K562 (cell line): ENCODE data around the gene TRIM71. TPM values are rescaled to one million over a fixed set of nuclear protein-coding genes. Genes with fewer than 3 reads are reported as not detected.

Source experiments
- ATAC-seq: fragments of 200-7000 bp; cut with Tn5 transposase; 3 replicates; pipeline ENCODE4 v1.9.1; 2020; ENCODE audit warnings: moderate library complexity
- BruUV-seq: library from RNA; stranded (reverse); fragments of 400-500 nt; replicated peaks from 2 replicates; lab custom pipeline; 2021; lab: Mats Ljungman, UMichigan
- CTCF ChIA-PET: fragments of 300-600 bp; formaldehyde crosslinking; extraction: SDS; loops from one replicate; lab custom pipeline; 2021; ENCODE audit warnings: low intra/inter-chr PET ratio; lab: Yijun Ruan, JAX
- POLR2A ChIA-PET: fragments of 300-600, 350-650 bp; sonication (Branson Sonifier 250); formaldehyde crosslinking; extraction: SDS; loops from one replicate; lab custom pipeline; 2021; ENCODE audit warnings: antibody characterized with exemption, inconsistent platforms; lab: Yijun Ruan, JAX
- DNase-seq, 4 experiments: peaks; one replicate each; pipeline versions ENCODE4 v3.0.0 to v3.0.0-alpha.2; 2011 to 2018; ENCODE audit warnings: low spot score in 3 of 4, mixed read lengths in 3 of 4; ENCODE audit errors: extremely low read depth in 1 of 4
- FAIRE-seq: peaks from 2 replicates; lab custom pipeline; 2011; peaks lifted over from hg19 to GRCh38; lab: Jason Lieb, UNC
- H2AFZ ChIP-seq: 2 replicates; pipeline ENCODE4 v1.6.0; 2011; ENCODE audit warnings: low read depth, low read length, control low read depth, inconsistent platforms
- H3K27ac ChIP-seq: fragments of 200-600 bp; 3 replicates; pipeline ENCODE4 v1.8.0; 2011; ENCODE audit warnings: low read depth, mild to moderate bottlenecking, control low read depth, inconsistent platforms, low read length, moderate library complexity, mixed read lengths; ENCODE audit errors: extremely low read depth
- H3K27me3 ChIP-seq, 2 experiments: fragments of 300-600 bp in 1 of 2; 2 replicates in 1 of 2; 3 replicates in 1 of 2; pipeline versions ENCODE4 v1.6.0 to v1.8.0; 2011; ENCODE audit warnings: inconsistent platforms in 2 of 2, low read length in 2 of 2, mild to moderate bottlenecking in 1 of 2, mixed read lengths in 1 of 2, moderate library complexity in 1 of 2; ENCODE audit not compliant: control insufficient read depth in 2 of 2, insufficient read depth in 2 of 2
- H3K36me3 ChIP-seq: fragments of 300-600 bp; 3 replicates; pipeline ENCODE4 v1.8.0; 2011; ENCODE audit warnings: mild to moderate bottlenecking, low read length, inconsistent platforms; ENCODE audit not compliant: control insufficient read depth, insufficient read depth
- H3K4me1 ChIP-seq, 2 experiments: fragments of 200-600 bp in 1 of 2; replicated peaks in 1 of 2; 2 replicates in 1 of 2; 3 replicates in 1 of 2; pipeline versions ENCODE4 v1.5.1 to v1.8.0; 2011; ENCODE audit warnings: inconsistent platforms in 2 of 2, low read length in 2 of 2, mild to moderate bottlenecking in 1 of 2, mixed read lengths in 1 of 2, moderate library complexity in 1 of 2; ENCODE audit not compliant: control insufficient read depth in 2 of 2, insufficient read depth in 2 of 2
- H3K4me2 ChIP-seq: 2 replicates; pipeline ENCODE4 v1.6.1; 2011; ENCODE audit warnings: low read length, control low read depth, inconsistent platforms, mixed read lengths; ENCODE audit not compliant: insufficient read depth
- H3K4me3 ChIP-seq: fragments of 200-600 bp; sonication (generic), shearing (Covaris generic); 2 replicates; pipeline ENCODE4 v1.5.1; 2016; ENCODE audit warnings: control low read depth, inconsistent platforms
- H3K79me2 ChIP-seq: fragments of 200-600 bp; 3 replicates; pipeline ENCODE4 v1.8.0; 2011; ENCODE audit warnings: low read length, inconsistent platforms; ENCODE audit not compliant: control insufficient read depth, insufficient read depth
- H3K9ac ChIP-seq, 2 experiments: 2 replicates each; pipeline versions ENCODE4 v1.6.0 to v1.6.1; 2011; ENCODE audit warnings: low read depth in 2 of 2, low read length in 2 of 2, control low read depth in 1 of 2, inconsistent platforms in 1 of 2, mild to moderate bottlenecking in 1 of 2, mixed read lengths in 1 of 2; ENCODE audit not compliant: insufficient read depth in 1 of 2
- H3K9me1 ChIP-seq: one replicate; pipeline ENCODE4 v1.6.0; 2011; ENCODE audit warnings: inconsistent platforms, mild to moderate bottlenecking, low read length, moderate library complexity; ENCODE audit not compliant: control insufficient read depth, insufficient read depth
- H3K9me3 ChIP-seq: replicated peaks from 2 replicates; pipeline ENCODE4 v1.5.1; 2011; ENCODE audit warnings: low read depth, low read length, inconsistent platforms; ENCODE audit not compliant: control insufficient read depth, insufficient read depth
- H4K20me1 ChIP-seq: replicated peaks from 2 replicates; pipeline ENCODE4 v1.6.1; 2011; ENCODE audit warnings: low read length, inconsistent platforms, mixed read lengths; ENCODE audit not compliant: control insufficient read depth, insufficient read depth
- E4F1 ChIP-seq: fragments of 250-450 bp; sonication (Bioruptor Pico); IDR thresholded peaks from 2 replicates; pipeline ENCODE4 v1.5.0; 2021; ENCODE audit warnings: mild to moderate bottlenecking, borderline replicate concordance
- MYC ChIP-seq, 2 experiments: fragments of 250-450 bp in 1 of 2; sonication (Bioruptor Pico) in 1 of 2; IDR thresholded peaks; 2 replicates each; pipeline versions ENCODE4 v1.5.1 to v1.6.1; 2012 to 2021; ENCODE audit warnings: low read depth in 2 of 2, borderline replicate concordance in 1 of 2, improper control_type of control experiment in 1 of 2, low read length in 1 of 2, mild to moderate bottlenecking in 1 of 2, moderate library complexity in 1 of 2
- STAT5B ChIP-seq: fragments of 250-450 bp; sonication (Bioruptor Pico); IDR thresholded peaks from 2 replicates; pipeline ENCODE4 v1.8.0; 2021; ENCODE audit warnings: mild to moderate bottlenecking, inconsistent platforms
- ZNF75A ChIP-seq: fragments of 450-650 bp; formaldehyde crosslinking; IDR thresholded peaks from 2 replicates; pipeline ENCODE4 v1.4.0; 2020; ENCODE audit warnings: mild to moderate bottlenecking
- ZNF766 ChIP-seq: fragments of 200-800 bp; sonication (Bioruptor generic); conservative IDR thresholded peaks from 2 replicates; pipeline ENCODE4 v1.6.1; 2016; ENCODE audit warnings: missing genetic modification characterization, missing compliant biosample characterization
- WGBS: fragments of 100-300 bp; shearing (Covaris generic); methylation state at CpG from one replicate; pipeline ENCODE4 v1.1.6; 2016; ENCODE audit warnings: low coverage, mixed read lengths; ENCODE audit not compliant: insufficient coverage; ENCODE audit errors: missing lambda C conversion rate; 5-methylcytosine and 5-hydroxymethylcytosine counted together
- in situ Hi-C: fragments of 300-500 bp; cut with MboI; formaldehyde crosslinking; loops from 4 replicates; pipeline ENCODE4 v1.15.0; 2018; ENCODE audit warnings: inconsistent platforms, mixed read lengths
- intact Hi-C: fragments of 100-400 bp; cut with micrococcal nuclease; formaldehyde crosslinking; loops from 2 replicates; pipeline ENCODE4 v1.14.2; 2022
- polyA plus RNA-seq, 8 experiments: library from polyadenylated mRNA; depleted of rRNA in 4 of 8; stranded (reverse) in 5 of 8; unstranded in 3 of 8; fragments of >200 nt; fragmentation: Nextera tagmentation in 2 of 8; fragmentation: Illumina TruSeq in 1 of 8; extraction: Ambion mirVana in 2 of 8; extraction: Trizol in 1 of 8; gene quantifications; 2 replicates each; pipeline versions ENCODE4 v1.2.1 to v1.2.3, GENCODE V29; 2011 to 2014; ENCODE audit warnings: inconsistent platforms in 1 of 8, missing spikeins in 1 of 8
- total RNA-seq, 7 experiments: library from RNA; depleted of rRNA in 6 of 7; stranded (reverse); fragments of >200 nt in 6 of 7; fragmentation: Illumina TruSeq in 2 of 7; extraction: Trizol in 2 of 7; gene quantifications; 2 replicates each; pipeline versions ENCODE4 v1.2.1 to v1.2.3, GENCODE V29; 2011 to 2021; ENCODE audit warnings: low replicate concordance in 1 of 7

The TRIM71 gene
- total and polyA plus RNA-seq, 9 of the 15 experiments (the other 6 are each of a cell fraction or from before 2014, with no cell fraction given): 0.04 to 0.11 TPM; not detected in 7

DNA sequence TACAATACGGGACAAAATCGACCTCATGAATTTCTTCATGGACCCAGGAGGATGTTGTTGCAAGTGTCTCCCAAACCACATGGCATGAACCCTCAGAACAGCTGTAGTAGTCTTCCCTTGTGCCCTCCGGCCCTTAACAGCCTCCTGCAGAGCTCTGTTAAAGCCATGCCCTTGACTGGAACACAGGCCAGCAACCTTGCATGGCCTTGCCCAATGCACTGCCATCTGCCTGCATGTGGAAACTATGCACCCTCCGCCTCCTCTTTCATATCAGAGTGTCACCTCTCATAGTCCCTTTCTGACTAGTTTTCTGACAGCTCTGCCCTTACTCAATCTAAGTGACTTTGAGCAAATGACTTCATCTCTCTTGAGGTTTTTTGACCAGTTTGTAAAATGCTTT, 39.4 kb upstream of the TRIM71 start:
- ChIA-PET POLR2A (interaction anchor here (0.7 kb wide), 1 partner anchor 9 kb away, joined by 3 read pairs; no protein-coding TSS in a partner anchor), CTCF (no interaction called here)
- Histone ChIP-seq H3K27me3 (no peaks in the 10 kb centered on the region), H3K36me3 (peaks cover 21% of the 10 kb centered on the region; the same call in 2 of the 3 replicates), H3K4me3 (no peak overlapping the region), H3K27ac (no peak overlapping the region), H3K9me1 (no peaks in the 10 kb centered on the region), H3K4me2 (no peak overlapping the region), H3K4me1 (peaks cover 4 to 18% of the 10 kb centered on the region in 2 experiments; a peak in 4 of 5 replicates), H2AFZ (no peak overlapping the region), H3K79me2 (no peaks in the 10 kb centered on the region), H3K9ac (no peak overlapping the region), H4K20me1 (no peaks in the 10 kb centered on the region), H3K9me3 (no peaks in the 10 kb centered on the region)
- TF ChIP-seq ZNF75A: no peak
- no peak for TF ChIP-seq MYC (IDR thresholded peaks at IDR 0.05; ENCODE audit: low read depth, low read length)
- no peak for TF ChIP-seq MYC (CRISPR knock-in tag; IDR thresholded peaks at IDR 0.05; ENCODE audit: borderline replicate concordance, low read depth)
- TF ChIP-seq ZNF766 (CRISPR knock-in tag): no peak
- TF ChIP-seq E4F1 (CRISPR knock-in tag): no peak
- no peak for TF ChIP-seq STAT5B
- no TSS peak for BruUV-seq
- no peak for ATAC-seq
- no peak for DNase-seq
- intact Hi-C loops: no loop called here
- 63% methylated on average over 4 of the region's 4 CpGs for WGBS
- in situ Hi-C loops: no loop called here
- FAIRE-seq: no peak
